Coronary artery (tissue), 2 donors: ENCODE results near the gene KYNU.

Source experiments
- DNase-seq: peaks from one replicate; pipeline ENCODE4 v3.0.0-alpha.2; 2017; ENCODE audit warnings: low spot score
- H3K27ac ChIP-seq, 2 donors: fragments of 200-600 bp; sonication (generic); one replicate each; pipeline ENCODE4 v1.5.1; 2016 to 2019
- H3K4me3 ChIP-seq: fragments of 200-600 bp; sonication (generic); 2 replicates; pipeline ENCODE4 v1.5.1; 2016; ENCODE audit warnings: mild to moderate bottlenecking, moderate library complexity
- CTCF ChIP-seq: fragments of 200-600 bp; sonication (generic); IDR thresholded peaks from one replicate; pipeline ENCODE4 v1.5.1; 2019; ENCODE audit warnings: antibody characterized with exemption

The KYNU gene

DNA sequence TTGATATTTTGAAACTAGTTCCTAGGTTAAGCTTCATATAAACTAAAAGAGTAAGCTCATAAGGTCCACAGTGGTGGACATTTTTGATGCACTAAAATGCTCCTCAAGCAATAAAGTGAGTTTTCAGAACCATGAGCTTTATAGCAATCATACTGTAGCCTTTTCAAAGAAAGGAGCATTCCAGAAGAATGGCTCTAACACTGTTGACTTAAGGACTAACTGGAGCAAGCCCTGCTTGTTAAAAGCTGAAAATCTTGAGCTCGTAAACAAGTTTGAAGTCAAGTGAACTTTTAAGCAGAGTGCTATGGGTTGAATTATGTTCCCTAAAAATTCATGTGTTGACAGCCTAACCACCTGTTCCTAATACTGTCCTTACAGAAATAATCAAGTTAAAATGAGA, 38.0 kb downstream of the KYNU start:
- no peak overlapping the region for H3K27ac ChIP-seq
- no peak for TF ChIP-seq CTCF
- no peak overlapping the region for H3K4me3 ChIP-seq
- DNase-seq = no peak

DNA sequence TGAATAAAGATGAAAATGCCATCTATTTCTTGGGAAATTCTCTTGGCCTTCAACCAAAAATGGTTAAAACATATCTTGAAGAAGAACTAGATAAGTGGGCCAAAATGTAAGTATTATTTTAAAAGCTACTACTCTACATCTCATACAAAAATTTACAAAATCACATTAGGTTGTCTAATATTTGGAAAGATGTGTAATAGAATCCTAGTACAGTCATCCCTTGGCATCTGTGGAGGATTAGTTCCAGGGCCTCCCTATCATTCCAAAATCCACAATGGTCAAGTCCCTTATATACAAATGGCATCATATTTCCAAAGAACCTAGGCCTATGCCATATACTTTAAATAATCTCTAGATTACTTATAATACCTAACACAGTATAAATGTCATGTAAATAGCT, 41.2 kb downstream of the KYNU start:
- TF ChIP-seq CTCF = no peak

DNA sequence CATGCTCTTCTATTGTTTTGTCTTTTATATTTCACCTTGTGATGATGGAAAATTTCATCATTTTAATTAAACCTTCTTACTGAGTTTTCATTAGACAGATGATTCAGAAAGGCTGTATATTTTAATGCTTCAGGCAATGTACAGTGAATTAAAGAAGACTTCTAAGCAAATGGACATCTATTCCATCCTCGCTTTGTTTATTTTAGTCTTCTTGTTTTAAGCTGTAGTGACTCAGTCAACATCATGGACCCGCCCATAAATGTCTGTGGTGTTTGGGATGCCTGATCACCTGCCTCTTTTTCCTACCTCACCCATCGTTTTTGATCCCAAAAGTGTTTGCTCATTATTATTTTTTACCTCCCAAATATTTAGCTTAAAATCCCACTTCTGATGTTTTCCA, 43.1 kb downstream of the KYNU start:
- no peak for DNase-seq
- TF ChIP-seq CTCF = no peak
- Histone ChIP-seq H3K4me3 (no peak overlapping the region), H3K27ac (no peak overlapping the region)

More for the DNA sequence above, 41.2 kb downstream of the KYNU start:
- DNase-seq = no peak
- no peak overlapping the region for H3K27ac ChIP-seq
- no peak overlapping the region for H3K4me3 ChIP-seq

DNA sequence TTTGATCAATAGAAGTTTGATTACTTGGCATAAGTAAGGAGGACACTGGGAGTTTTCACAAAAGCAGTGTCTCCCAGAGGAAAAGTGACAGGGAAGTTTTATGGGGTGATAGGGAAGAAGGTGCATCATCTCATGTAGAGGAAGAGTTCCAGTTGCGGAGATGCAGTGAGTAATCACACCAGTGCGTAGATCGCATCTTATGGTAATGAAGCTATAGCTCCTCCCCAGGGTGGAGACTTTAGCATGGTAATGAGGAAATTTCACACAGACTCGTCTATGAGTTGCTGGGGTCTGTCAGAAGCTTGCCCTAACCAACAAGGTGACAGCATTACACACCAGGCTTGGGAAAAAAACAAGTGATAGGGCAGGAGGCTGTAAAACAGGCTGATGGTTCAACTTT, 49.0 kb downstream of the KYNU start:
- no peak for DNase-seq
- no peak overlapping the region for H3K27ac ChIP-seq
- H3K4me3 ChIP-seq = no peak overlapping the region
- no peak for TF ChIP-seq CTCF

GRCh38 chr2:142930835-142931398, 53.5 kb downstream of the KYNU start:
- Histone ChIP-seq H3K4me3 (no peak overlapping the region), H3K27ac (no peak overlapping the region)
- no peak for TF ChIP-seq CTCF
- no peak for DNase-seq

- TF ChIP-seq CTCF = no peak
- DNase-seq = no peak
- Histone ChIP-seq H3K4me3 (no peak overlapping the region), H3K27ac (no peak overlapping the region)
These were observed 56.5 kb downstream of the KYNU start for GRCh38 chr2:142933916-142934315.

DNA sequence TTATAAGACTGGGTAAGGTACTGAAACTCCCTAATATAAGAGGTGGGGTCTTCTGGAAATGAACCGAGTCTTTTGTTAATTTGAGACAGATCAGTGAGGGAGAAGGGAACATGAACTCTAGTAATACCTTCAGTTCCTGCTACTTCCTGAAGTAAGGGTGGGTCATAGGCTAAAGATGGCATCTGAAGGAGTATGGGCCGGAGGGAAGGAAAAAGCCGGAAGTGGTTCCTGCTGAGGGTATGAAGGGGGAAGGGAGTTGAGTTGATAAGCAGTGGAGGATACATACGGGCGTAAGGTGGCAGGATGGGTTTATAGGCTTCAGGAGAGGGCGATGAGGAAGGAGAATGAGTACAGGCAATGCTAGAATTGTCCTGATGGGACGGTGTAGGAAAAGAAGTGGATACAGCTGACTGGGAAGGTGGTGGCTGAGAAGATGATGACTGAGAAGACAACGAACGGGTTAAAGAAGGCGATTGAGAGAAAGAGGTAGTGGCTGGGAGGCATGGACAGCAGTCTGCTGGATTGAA, 58.2 kb downstream of the KYNU start:
- no peak for DNase-seq
- no peak overlapping the region for H3K27ac ChIP-seq
- TF ChIP-seq CTCF = no peak
- no peak overlapping the region for H3K4me3 ChIP-seq
